ENCODE results near the gene CNNM4.

CNNM4 gene

DNA sequence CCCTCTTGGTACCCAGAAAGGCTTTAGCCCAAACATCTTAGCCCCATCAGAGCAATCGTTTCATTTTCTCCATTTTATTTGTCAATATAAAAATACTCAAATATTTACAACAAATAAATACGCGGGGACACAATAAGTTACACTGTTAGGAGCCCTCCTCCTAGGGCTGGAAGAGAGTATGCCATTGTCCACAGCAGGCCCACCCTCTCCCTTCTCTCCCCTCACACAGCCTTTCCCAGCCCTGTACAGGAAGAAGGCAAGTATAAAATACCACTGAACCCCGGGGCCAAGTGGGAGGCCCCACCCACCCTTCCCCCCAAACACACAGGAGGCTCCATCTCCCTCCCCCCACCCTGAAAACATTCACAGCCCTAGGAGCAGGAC, 99.0 kb downstream of the CNNM4 start:
- H3K9ac ChIP-seq (ENCODE audit: insufficient read length, low read depth) = no peak overlapping the region
- no peak for TF ChIP-seq ZNF274 (IDR thresholded peaks at IDR 0.05; ENCODE audit: low read depth, low read length)
- no peak for TF ChIP-seq YY1 (IDR thresholded peaks at IDR 0.05; ENCODE audit: insufficient read depth, insufficient read length)
- TF ChIP-seq SUZ12 (IDR thresholded peaks at IDR 0.05; ENCODE audit: extremely low read depth, insufficient read depth, insufficient read length) = no peak
- H3K4me3 ChIP-seq (ENCODE audit: insufficient read length, low read depth) = no peak overlapping the region
- no peak for DNase-seq (ENCODE audit: low read depth, low spot score)
- H3K36me3 ChIP-seq (ENCODE audit: insufficient read depth, insufficient read length, low read length) = peaks cover 43% of the 10 kb centered on the region
- no peaks in the 10 kb centered on the region for H3K27me3 ChIP-seq (ENCODE audit: insufficient read depth, insufficient read length)
- peaks cover 19% of the 10 kb centered on the region for H3K4me1 ChIP-seq (ENCODE audit: insufficient read depth, insufficient read length)
- no peaks in the 10 kb centered on the region for H3K9me3 ChIP-seq (ENCODE audit: insufficient read depth, low read length)

GRCh38 chr2:96860065-96861029, 99.6 kb downstream of the CNNM4 start:
- peaks cover 19% of the 10 kb centered on the region for H3K4me1 ChIP-seq (ENCODE audit: insufficient read depth, insufficient read length)
- no peak overlapping the region for H3K9ac ChIP-seq (ENCODE audit: insufficient read length, low read depth)
- no peak for DNase-seq (ENCODE audit: low read depth, low spot score)
- H3K9me3 ChIP-seq (ENCODE audit: insufficient read depth, low read length) = no peaks in the 10 kb centered on the region
- TF ChIP-seq ZNF274 (IDR thresholded peaks at IDR 0.05; ENCODE audit: low read depth, low read length) (no peak), SUZ12 (IDR thresholded peaks at IDR 0.05; ENCODE audit: extremely low read depth, insufficient read depth, insufficient read length) (no peak), YY1 (IDR thresholded peaks at IDR 0.05; ENCODE audit: insufficient read depth, insufficient read length) (no peak)
- H3K27me3 ChIP-seq (ENCODE audit: insufficient read depth, insufficient read length) = no peaks in the 10 kb centered on the region
- H3K36me3 ChIP-seq (ENCODE audit: insufficient read depth, insufficient read length, low read length) = peaks cover 49% of the 10 kb centered on the region
- H3K4me3 ChIP-seq (ENCODE audit: insufficient read length, low read depth) = no peak overlapping the region

DNA sequence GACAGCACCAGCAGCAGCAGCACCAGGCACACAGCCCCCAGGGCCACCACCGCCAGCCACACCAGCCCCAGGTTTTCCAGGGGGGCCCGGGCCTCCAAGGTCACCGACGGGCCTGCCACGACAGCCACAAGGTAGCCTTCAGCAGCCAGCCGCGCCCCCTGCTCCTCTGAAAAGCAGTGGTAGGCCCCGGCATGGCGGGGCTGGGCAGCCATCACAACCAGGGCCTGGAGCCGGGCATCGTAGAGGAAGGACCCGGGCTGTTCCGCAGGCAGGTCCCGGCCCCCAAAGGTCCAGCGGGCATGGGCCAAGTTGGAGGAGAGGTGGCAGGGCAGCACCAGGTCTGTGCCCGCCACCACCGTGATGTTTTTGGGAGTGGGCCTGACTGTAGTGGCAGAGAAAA, 100.4 kb downstream of the CNNM4 start:
- no peak for TF ChIP-seq SUZ12 (IDR thresholded peaks at IDR 0.05; ENCODE audit: extremely low read depth, insufficient read depth, insufficient read length)
- no peak for TF ChIP-seq YY1 (IDR thresholded peaks at IDR 0.05; ENCODE audit: insufficient read depth, insufficient read length)
- TF ChIP-seq ZNF274 (IDR thresholded peaks at IDR 0.05; ENCODE audit: low read depth, low read length) = no peak
- DNase-seq (ENCODE audit: low read depth, low spot score) = no peak
- Histone ChIP-seq H3K4me3 (ENCODE audit: insufficient read length, low read depth) (no peak overlapping the region), H3K27me3 (ENCODE audit: insufficient read depth, insufficient read length) (no peaks in the 10 kb centered on the region), H3K9me3 (ENCODE audit: insufficient read depth, low read length) (no peaks in the 10 kb centered on the region), H3K4me1 (ENCODE audit: insufficient read depth, insufficient read length) (peaks cover 19% of the 10 kb centered on the region), H3K36me3 (ENCODE audit: insufficient read depth, insufficient read length, low read length) (peaks cover 57% of the 10 kb centered on the region), H3K9ac (ENCODE audit: insufficient read length, low read depth) (no peak overlapping the region)

Measured in NT2/D1 (cell line).